ENCODE measurements around the gene SLC6A20.

GRCh38 chr3:45807681-45808540 is 11.6 kb upstream of the SLC6A20 start:
- TF ChIP-seq CTCF (IDR thresholded peaks at IDR 0.05) (no peak), EP300 (IDR thresholded peaks at IDR 0.05) (no peak), POLR2AphosphoS5 (IDR thresholded peaks at IDR 0.05) (no peak)

All from gastroesophageal sphincter (tissue), 3 donors.